ENCODE data around the gene HSD3B2. TPM values are rescaled to one million over a fixed set of nuclear protein-coding genes. Genes with fewer than 3 reads are reported as not detected.

The HSD3B2 gene
- polyA plus RNA-seq, 1 experiment: not detected

DNA sequence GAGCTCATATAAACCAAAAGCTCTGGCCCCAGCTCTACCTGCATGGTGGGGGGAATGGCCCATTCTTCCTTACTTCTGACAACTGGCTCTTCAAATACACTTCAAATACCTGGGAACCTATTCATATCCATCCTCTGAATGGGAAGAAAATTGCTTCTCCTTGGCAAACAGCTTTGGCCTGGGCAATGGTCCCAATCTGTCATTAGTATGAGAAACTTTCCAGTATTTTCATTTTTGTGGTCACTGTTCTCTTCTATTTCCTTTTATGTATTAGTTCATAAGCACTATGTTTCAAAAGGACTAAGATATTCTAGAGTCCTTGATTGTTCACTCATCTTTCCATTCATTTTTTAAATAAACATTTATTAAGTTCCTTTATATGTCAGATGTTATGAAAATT lies 5.2 kb upstream of the HSD3B2 start:
- TF ChIP-seq, protein P1, sequence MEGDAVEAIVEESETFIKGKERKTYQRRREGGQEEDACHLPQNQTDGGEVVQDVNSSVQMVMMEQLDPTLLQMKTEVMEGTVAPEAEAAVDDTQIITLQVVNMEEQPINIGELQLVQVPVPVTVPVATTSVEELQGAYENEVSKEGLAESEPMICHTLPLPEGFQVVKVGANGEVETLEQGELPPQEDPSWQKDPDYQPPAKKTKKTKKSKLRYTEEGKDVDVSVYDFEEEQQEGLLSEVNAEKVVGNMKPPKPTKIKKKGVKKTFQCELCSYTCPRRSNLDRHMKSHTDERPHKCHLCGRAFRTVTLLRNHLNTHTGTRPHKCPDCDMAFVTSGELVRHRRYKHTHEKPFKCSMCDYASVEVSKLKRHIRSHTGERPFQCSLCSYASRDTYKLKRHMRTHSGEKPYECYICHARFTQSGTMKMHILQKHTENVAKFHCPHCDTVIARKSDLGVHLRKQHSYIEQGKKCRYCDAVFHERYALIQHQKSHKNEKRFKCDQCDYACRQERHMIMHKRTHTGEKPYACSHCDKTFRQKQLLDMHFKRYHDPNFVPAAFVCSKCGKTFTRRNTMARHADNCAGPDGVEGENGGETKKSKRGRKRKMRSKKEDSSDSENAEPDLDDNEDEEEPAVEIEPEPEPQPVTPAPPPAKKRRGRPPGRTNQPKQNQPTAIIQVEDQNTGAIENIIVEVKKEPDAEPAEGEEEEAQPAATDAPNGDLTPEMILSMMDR (IDR thresholded peaks at IDR 0.05; ENCODE audit: low read depth, low read length): no peak
- Histone ChIP-seq H3K4me3 (ENCODE audit: low read depth, low read length) (no peak overlapping the region), H3K27ac (ENCODE audit: low read depth, low read length) (no peak overlapping the region), H3K27me3 (ENCODE audit: control insufficient read depth, insufficient read depth, low read length) (no peaks in the 10 kb centered on the region), H3K9me3 (ENCODE audit: control insufficient read depth, insufficient read depth, low read length) (no peaks in the 10 kb centered on the region)
- POLR2A ChIA-PET: no interaction called here
- CTCF ChIA-PET: no interaction called here
- no peak for DNase-seq (ENCODE audit: low read depth, low spot score)

GRCh38 chr1:119410961-119411360 lies 4.0 kb upstream of the HSD3B2 start:
- DNase-seq (ENCODE audit: low read depth, low spot score): no peak
- TF ChIP-seq, protein P1 (IDR thresholded peaks at IDR 0.05; ENCODE audit: low read depth, low read length): no peak
- H3K27me3 ChIP-seq (ENCODE audit: control insufficient read depth, insufficient read depth, low read length): no peaks in the 10 kb centered on the region
- ChIA-PET CTCF (no interaction called here), POLR2A (no interaction called here)
- H3K9me3 ChIP-seq (ENCODE audit: control insufficient read depth, insufficient read depth, low read length): no peaks in the 10 kb centered on the region
- no peak overlapping the region for H3K4me3 ChIP-seq (ENCODE audit: low read depth, low read length)
- H3K27ac ChIP-seq (ENCODE audit: low read depth, low read length): no peak overlapping the region

GRCh38 chr1:119416006-119416640 lies 1.2 kb downstream of the HSD3B2 start:
- no peaks in the 10 kb centered on the region for H3K9me3 ChIP-seq (ENCODE audit: control insufficient read depth, insufficient read depth, low read length)
- POLR2A ChIA-PET: no interaction called here
- H3K4me3 ChIP-seq (ENCODE audit: low read depth, low read length): no peak overlapping the region
- H3K27me3 ChIP-seq (ENCODE audit: control insufficient read depth, insufficient read depth, low read length): no peaks in the 10 kb centered on the region
- TF ChIP-seq, protein P1 (IDR thresholded peaks at IDR 0.05; ENCODE audit: low read depth, low read length): no peak
- CTCF ChIA-PET: no interaction called here
- H3K27ac ChIP-seq (ENCODE audit: low read depth, low read length): no peak overlapping the region
- no peak for DNase-seq (ENCODE audit: low read depth, low spot score)

- Histone ChIP-seq H3K27ac (ENCODE audit: low read depth, low read length) (no peak overlapping the region), H3K4me3 (ENCODE audit: low read depth, low read length) (no peak overlapping the region), H3K9me3 (ENCODE audit: control insufficient read depth, insufficient read depth, low read length) (no peaks in the 10 kb centered on the region), H3K27me3 (ENCODE audit: control insufficient read depth, insufficient read depth, low read length) (no peaks in the 10 kb centered on the region)
- no peak for DNase-seq (ENCODE audit: low read depth, low spot score)
- ChIA-PET CTCF (no interaction called here), POLR2A (no interaction called here)
- TF ChIP-seq, protein P1 (IDR thresholded peaks at IDR 0.05; ENCODE audit: low read depth, low read length): no peak
Observed at GRCh38 chr1:119419109-119419508, 4.2 kb downstream of the HSD3B2 start.

- Histone ChIP-seq H3K27ac (ENCODE audit: low read depth, low read length) (no peak overlapping the region), H3K4me3 (ENCODE audit: low read depth, low read length) (no peak overlapping the region), H3K27me3 (ENCODE audit: control insufficient read depth, insufficient read depth, low read length) (no peaks in the 10 kb centered on the region), H3K9me3 (ENCODE audit: control insufficient read depth, insufficient read depth, low read length) (no peaks in the 10 kb centered on the region)
- ChIA-PET POLR2A (no interaction called here), CTCF (no interaction called here)
- TF ChIP-seq, protein P1 (IDR thresholded peaks at IDR 0.05; ENCODE audit: low read depth, low read length): no peak
- DNase-seq (ENCODE audit: low read depth, low spot score): no peak
Observed at GRCh38 chr1:119420638-119421037, 5.7 kb downstream of the HSD3B2 start.
